Right atrium auricular region (tissue), 2 donors: Measurements from ENCODE around the gene ATP2C1. TPM values are rescaled to one million over a fixed set of nuclear protein-coding genes. Genes with fewer than 3 reads are reported as not detected.

ENCODE experiments used
- DNase-seq: peaks from one replicate; pipeline ENCODE4 v3.0.0-alpha.2; 2019; ENCODE audit warnings: low spot score
- H3K27ac ChIP-seq, 2 donors: fragments of 200-600 bp; sonication (generic); 1 replicate in 1 of 2; 2 replicates in 1 of 2; pipeline ENCODE4 v1.5.1; 2016 to 2019
- H3K27me3 ChIP-seq, 2 donors: fragments of 200-600 bp; sonication (generic); one replicate each; pipeline versions ENCODE4 v1.5.1 to v1.6.0; 2017 to 2019
- H3K36me3 ChIP-seq: fragments of 200-600 bp; sonication (generic); one replicate; pipeline ENCODE4 v1.5.1; 2016
- H3K4me1 ChIP-seq, 2 donors: fragments of 200-600 bp; sonication (generic); one replicate each; pipeline versions ENCODE4 v1.5.1 to v1.6.0; 2017 to 2019
- H3K4me3 ChIP-seq, 2 donors: fragments of 200-600 bp; sonication (generic); 1 replicate in 1 of 2; 2 replicates in 1 of 2; pipeline ENCODE4 v1.5.1; 2017 to 2019; ENCODE audit warnings: mild to moderate bottlenecking in 1 of 2, moderate library complexity in 1 of 2
- H3K9me3 ChIP-seq, 2 donors: fragments of 200-600 bp; sonication (generic); one replicate each; pipeline ENCODE4 v1.5.1; 2019
- CTCF ChIP-seq, 2 donors: fragments of 200-600 bp; sonication (generic); IDR thresholded peaks; one replicate each; pipeline ENCODE4 v1.5.1; 2019; ENCODE audit warnings: antibody characterized with exemption in 2 of 2
- total RNA-seq, 2 donors: library from RNA; depleted of rRNA; stranded (reverse); fragments of >200 nt; gene quantifications; one replicate each; pipeline ENCODE4 v1.1.0, GENCODE V29; 2016

Gene ATP2C1
- total RNA-seq, 2 donors from 2014 or later: 49.8 to 51.8 TPM

- H3K27me3 ChIP-seq: no peaks in the 10 kb centered on the region
- H3K27ac ChIP-seq: peak overlapping the region; percentile 92 to 96
- H3K4me3 ChIP-seq: peak overlapping the region; percentile 84 to 96
- H3K9me3 ChIP-seq: no peaks in the 10 kb centered on the region
- peaks cover 0 to 16% of the 10 kb centered on the region in 2 donors for H3K4me1 ChIP-seq
- TF ChIP-seq CTCF (IDR thresholded peaks at IDR 0.05): peak; percentile 80 to 88
- H3K36me3 ChIP-seq: no peaks in the 10 kb centered on the region
- DNase-seq: peak; percentile 79
Measured at GRCh38 chr3:130892759-130893375, 1.0 kb upstream of the ATP2C1 start.

GRCh38 chr3:130894130-130894985 lies 474 bp downstream of the ATP2C1 start:
- TF ChIP-seq CTCF (IDR thresholded peaks at IDR 0.05): peak in 1 of 2 donors; percentile 16
- no peaks in the 10 kb centered on the region for H3K27me3 ChIP-seq
- H3K4me3 ChIP-seq: peak overlapping the region; percentile 84 to 96
- no peaks in the 10 kb centered on the region for H3K36me3 ChIP-seq
- peak; percentile 61 for DNase-seq
- no peaks in the 10 kb centered on the region for H3K9me3 ChIP-seq
- peak overlapping the region; percentile 92 to 96 for H3K27ac ChIP-seq
- H3K4me1 ChIP-seq: peaks cover 0 to 16% of the 10 kb centered on the region in 2 donors

GRCh38 chr3:130894986-130895280 lies 1.0 kb downstream of the ATP2C1 start:
- TF ChIP-seq CTCF (IDR thresholded peaks at IDR 0.05): no peak
- Histone ChIP-seq H3K27me3 (no peaks in the 10 kb centered on the region), H3K36me3 (no peaks in the 10 kb centered on the region), H3K27ac (peak overlapping the region; percentile 92 to 96), H3K9me3 (no peaks in the 10 kb centered on the region), H3K4me1 (peaks cover 0 to 16% of the 10 kb centered on the region in 2 donors), H3K4me3 (peak overlapping the region; percentile 84 to 96)
- no peak for DNase-seq

GRCh38 chr3:130895690-130896488 lies 2.0 kb downstream of the ATP2C1 start:
- Histone ChIP-seq H3K27ac (no peak overlapping the region), H3K4me3 (peak overlapping the region in 1 of 2 donors; percentile 84), H3K36me3 (no peaks in the 10 kb centered on the region), H3K4me1 (peaks cover 0 to 19% of the 10 kb centered on the region in 2 donors), H3K27me3 (no peaks in the 10 kb centered on the region), H3K9me3 (no peaks in the 10 kb centered on the region)
- no peak for TF ChIP-seq CTCF (IDR thresholded peaks at IDR 0.05)
- DNase-seq: no peak

GRCh38 chr3:130897316-130897715 lies 3.4 kb downstream of the ATP2C1 start:
- no peak overlapping the region for H3K27ac ChIP-seq

More at GRCh38 chr3:130897316-130897715, 3.4 kb downstream of the ATP2C1 start:
- Histone ChIP-seq H3K36me3 (no peaks in the 10 kb centered on the region), H3K27me3 (no peaks in the 10 kb centered on the region), H3K9me3 (no peaks in the 10 kb centered on the region), H3K4me1 (peaks cover 0 to 29% of the 10 kb centered on the region in 2 donors), H3K4me3 (no peak overlapping the region)
- TF ChIP-seq CTCF (IDR thresholded peaks at IDR 0.05): no peak
- DNase-seq: no peak
